ENCODE measurements around the gene EXOC6B.
A peak's percentile ranks its signal among the peaks of the same experiment; 100 is the strongest.
"Not testable (repeated sequence)": the region's sequence is repeated elsewhere in the genome, so short reads cannot be mapped to it uniquely, and the experiment has no call there.

Gene EXOC6B

GRCh38 chr2:72583836-72584235, 242.0 kb downstream of the EXOC6B start:
- DNase-seq, result not testable (repeated sequence)

DNA sequence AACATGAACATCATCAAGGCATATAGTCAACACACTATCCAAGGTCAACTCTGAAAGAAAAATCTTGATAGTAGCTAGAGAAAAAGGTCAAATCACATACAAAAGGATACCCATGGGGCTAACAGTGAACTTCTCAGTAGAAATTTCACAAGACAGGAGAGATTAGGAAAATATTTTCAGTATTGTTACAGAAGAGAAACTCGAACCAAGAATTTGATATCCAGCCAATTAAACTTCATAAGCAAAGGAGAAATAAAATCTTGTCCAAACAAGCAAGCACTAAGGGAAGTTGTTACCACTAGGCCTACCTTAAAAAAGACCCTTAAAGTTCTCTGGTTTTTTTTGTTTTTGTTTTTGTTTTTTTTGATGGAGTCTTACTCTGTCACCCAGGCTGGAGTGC, 242.5 kb downstream of the EXOC6B start:
- no peak for DNase-seq

DNA sequence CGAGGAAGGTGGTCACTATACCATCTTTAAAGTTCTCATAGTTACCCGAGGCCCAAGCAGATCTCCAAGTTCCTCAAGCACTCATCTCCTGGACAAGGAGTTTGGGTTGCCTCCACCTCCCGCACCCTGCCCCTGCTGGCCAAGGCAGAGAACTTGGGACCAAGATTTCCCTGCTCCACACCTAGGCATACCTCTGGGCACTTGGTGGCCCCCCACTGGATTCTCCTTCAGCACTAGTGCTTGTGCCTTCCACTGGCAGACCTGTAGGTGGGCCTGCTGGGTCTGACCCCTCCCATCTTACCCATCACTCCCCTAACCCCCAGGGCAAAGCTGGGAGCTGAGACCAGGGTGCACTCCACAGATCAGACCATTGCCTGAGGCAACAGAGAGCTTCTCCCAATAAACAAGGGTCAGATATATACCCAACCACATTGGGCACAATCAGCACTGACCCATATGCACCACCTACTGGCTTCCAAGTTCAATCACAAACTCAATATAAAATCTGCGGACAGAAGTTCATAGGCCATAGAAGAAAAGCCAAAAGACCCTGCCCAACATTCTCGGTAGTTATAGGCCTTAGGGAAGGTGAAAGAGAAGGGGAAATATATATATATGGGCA, 244.2 kb downstream of the EXOC6B start:
- no peak for DNase-seq

- DNase-seq, result peak; percentile 34
These were observed 246.1 kb downstream of the EXOC6B start for GRCh38 chr2:72579591-72580180.

DNA sequence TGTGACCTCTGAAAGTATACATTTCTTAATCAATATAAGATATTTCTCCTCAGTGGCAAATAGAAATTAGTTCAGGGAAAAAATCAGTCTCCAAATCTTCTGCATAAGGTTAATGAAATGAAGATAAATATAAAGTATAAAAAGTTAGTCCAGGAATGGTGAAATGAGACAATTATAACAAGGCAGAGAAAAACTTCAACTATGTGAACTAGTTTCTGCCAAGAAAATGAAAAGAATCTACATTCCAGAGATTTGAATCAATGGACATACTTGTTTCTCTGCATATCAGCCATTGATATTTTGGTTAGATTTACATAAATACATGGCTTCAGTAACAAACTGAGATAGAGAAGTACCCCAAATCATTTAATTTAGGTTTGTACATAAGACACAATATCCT, 249.0 kb downstream of the EXOC6B start:
- no peak for DNase-seq

GRCh38 chr2:72576459-72576858, 249.4 kb downstream of the EXOC6B start:
- no peak for DNase-seq

DNA sequence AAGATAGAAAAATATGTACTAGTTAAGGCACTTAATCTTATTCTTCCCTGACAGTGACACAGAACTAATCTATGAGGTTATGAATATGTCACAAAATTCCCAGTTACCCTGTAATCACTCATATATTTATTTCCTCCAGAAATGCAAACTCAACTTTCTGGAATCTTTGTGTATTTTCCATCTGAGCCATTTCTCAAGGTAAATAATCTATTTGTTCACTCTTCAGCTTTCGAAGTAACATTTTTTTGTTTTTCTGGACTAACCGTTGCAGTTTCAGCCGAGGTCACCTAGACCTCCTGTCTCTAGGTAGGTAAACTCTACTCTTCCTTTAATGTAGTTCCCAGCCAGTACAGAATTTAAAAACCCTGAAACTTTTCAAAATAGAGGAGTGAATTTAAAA, 250.9 kb downstream of the EXOC6B start:
- no peak for DNase-seq

- DNase-seq, result no peak
These were observed 252.6 kb downstream of the EXOC6B start for GRCh38 chr2:72573232-72573631.

DNA sequence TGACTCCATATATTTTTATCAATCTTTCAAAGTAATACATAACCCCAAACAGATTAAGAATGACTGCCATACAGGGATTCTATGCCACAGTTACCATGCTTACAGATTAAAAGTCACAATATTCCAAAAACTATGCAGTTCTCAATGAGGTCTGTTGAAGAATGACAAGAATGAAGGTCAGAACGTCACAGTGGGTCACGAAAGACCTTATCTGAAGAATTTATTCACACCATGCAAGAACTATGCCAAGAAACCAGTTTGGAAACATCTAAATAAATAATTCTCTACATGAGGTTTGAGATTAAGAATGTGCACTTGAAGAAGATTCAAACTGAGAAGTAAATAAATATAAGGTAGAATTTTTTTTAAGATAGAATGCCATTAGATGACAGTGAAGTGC, 253.3 kb downstream of the EXOC6B start:
- no peak for DNase-seq

GRCh38 chr2:72570413-72570812, 255.4 kb downstream of the EXOC6B start:
- no peak for DNase-seq

GRCh38 chr2:72562451-72563153, 263.2 kb downstream of the EXOC6B start:
- no peak for DNase-seq

- no peak for DNase-seq
These were observed 264.1 kb downstream of the EXOC6B start for GRCh38 chr2:72561621-72562318.

DNA sequence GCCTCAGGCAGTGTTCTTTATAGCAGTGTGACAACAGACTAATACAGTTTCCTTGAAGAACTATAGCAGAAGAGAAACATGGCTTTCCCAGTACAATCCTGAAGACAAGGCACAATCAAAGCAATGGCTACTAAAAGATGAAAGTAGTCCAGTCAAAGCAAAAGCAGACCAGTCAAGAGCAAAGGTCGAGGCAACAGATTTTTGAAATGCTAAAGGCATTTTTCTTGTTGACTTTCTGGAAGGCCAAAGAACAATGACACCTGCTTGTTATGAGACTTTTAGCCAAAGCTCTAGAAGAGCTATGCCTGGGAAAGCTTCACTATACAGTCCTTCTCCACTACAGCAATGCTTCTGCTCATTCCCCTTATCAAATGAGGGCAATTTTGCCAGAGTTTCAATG, 269.9 kb downstream of the EXOC6B start:
- DNase-seq, result no peak

GRCh38 chr2:72555363-72555762, 270.5 kb downstream of the EXOC6B start:
- DNase-seq, result not testable (repeated sequence)

GRCh38 chr2:72554910-72555309, 270.9 kb downstream of the EXOC6B start:
- DNase-seq, result not testable (repeated sequence)

DNA sequence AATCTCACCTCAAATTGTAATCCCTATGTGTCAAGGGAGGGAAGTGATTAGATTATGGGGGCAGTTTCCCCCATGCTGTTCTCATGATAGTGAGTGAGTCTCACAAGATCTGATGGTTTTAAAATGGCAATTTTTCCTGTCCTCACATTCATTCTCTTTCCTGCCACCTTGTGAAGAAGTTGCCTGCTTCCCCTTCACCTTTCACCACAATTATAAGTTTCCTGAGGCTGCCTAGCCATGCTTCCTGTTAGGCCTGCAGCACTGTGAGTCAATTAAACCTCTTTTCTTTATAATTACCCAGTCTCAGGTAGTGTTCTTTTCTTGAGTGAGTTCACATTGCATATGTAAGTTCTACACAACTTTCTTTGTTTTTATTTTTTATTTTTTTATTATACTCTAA, 271.5 kb downstream of the EXOC6B start:
- no peak for DNase-seq

- no peak for DNase-seq
These were observed 277.6 kb downstream of the EXOC6B start for GRCh38 chr2:72548081-72548764.

GRCh38 chr2:72545790-72546189, 280.0 kb downstream of the EXOC6B start:
- DNase-seq, result no peak

DNA sequence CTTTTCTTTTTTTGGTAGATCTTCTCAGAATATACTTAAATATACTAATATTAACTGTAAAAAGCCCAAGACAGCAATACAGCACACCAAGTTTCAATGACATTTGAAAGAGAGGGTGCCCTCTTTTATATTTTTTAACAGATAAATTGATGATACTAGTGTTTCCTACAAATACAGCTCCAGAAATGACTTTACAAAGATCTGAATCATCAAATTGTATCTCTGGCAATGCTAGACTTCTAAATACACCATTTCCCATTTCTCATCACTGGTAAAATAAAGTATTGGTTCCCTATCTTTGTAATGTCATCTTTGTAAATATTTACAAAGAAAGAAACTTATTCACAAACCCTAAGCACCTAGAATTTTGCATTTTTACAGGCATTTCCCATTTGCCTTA, 281.3 kb downstream of the EXOC6B start:
- DNase-seq, result no peak

DNA sequence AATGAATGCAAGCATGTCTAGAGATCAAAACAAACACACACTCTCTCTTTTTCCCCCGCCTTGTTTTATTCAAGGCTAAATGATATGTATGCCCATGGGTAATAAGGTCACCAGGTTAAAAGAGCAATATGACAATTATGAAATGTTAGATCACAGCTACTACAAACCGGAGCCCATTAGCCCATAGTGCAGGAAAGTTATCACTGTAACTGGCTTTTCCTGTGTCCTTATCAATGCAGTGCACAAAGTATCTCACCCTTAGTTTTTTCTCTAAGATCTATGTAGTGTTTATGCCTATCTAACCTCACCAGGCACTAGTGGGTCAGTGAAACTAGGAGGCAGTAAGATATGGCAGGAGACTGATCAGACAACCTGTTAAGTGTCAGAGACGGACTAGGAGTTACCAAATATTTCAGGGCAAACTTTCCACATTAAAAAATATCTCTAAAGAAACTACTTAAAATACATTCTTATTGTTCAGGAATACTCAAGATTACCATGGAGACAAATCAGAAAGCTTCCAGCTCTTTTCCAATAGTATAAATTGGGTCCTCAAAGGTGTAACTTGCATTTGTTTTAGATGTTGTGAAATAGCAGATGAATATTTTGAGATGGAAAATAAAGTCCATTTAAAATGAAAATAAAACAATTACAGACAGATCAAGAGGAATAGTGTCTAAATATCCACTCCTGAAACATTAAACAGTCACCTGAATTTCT, 282.2 kb downstream of the EXOC6B start:
- DNase-seq, result no peak

DNA sequence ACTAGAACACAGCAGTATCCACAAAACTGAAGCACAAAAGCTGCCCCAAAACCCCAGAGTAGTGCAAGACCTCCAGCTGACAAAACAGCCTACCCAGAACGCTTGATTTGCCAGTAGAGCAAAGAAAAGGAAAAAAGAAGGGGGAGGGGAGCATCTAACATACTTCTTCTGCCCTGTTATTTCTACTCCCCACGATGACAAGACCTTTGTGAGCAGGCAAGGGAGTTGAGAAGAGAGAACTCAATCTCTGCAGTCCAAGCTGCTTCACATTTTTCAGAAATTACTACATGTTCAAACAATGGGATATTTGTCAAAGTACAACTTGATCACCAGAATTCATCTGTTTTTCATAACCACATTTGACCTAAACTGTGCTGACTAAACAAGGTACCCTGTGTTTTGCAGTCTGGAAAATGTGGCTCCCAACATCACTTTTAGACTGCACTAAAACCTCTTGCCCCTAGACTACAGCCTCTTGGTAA, 286.7 kb downstream of the EXOC6B start:
- DNase-seq, result no peak

DNA sequence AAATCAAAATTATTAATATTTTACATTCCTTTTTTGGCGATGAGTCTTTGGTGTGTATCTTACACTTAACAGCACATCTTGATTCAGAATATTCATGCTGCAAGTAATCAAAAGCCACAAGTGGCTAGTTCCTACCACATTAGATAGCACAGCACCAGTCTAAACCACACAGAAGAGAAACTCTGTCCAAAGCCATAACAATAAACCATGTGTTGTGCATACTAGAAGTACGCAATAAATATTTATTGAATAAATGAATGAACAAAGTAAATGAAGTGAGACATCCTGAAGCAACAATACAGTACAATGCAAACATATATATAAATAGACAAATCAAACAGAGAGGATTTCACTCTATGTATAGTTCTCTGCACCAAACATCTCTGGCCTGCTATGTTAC, 287.3 kb downstream of the EXOC6B start:
- no peak for DNase-seq

Data from COR-L47 (cell line).